Skeletal muscle tissue (tissue), 5 donors: ENCODE measurements around the gene RFPL2. TPM values are rescaled to one million over a fixed set of nuclear protein-coding genes. Genes with fewer than 3 reads are reported as not detected.
"Not testable (repeated sequence)": the region's sequence is repeated elsewhere in the genome, so short reads cannot be mapped to it uniquely, and the experiment has no call there.

ENCODE experiments used
- H3K27ac ChIP-seq: one replicate; pipeline ENCODE4 v1.7.0; 2013; ENCODE audit warnings: mild to moderate bottlenecking, low read depth, low read length, inconsistent platforms
- H3K27me3 ChIP-seq, 3 donors: one replicate each; pipeline ENCODE4 v1.7.0; 2013; ENCODE audit warnings: low read length in 3 of 3; ENCODE audit not compliant: control insufficient read depth in 3 of 3, insufficient read depth in 3 of 3
- H3K36me3 ChIP-seq, 3 donors: one replicate each; pipeline ENCODE4 v1.7.0; 2013; ENCODE audit warnings: low read length in 3 of 3; ENCODE audit not compliant: control insufficient read depth in 3 of 3, insufficient read depth in 3 of 3
- H3K4me1 ChIP-seq, 3 donors: one replicate each; pipeline ENCODE4 v1.7.0; 2013; ENCODE audit warnings: low read length in 3 of 3, mild to moderate bottlenecking in 3 of 3; ENCODE audit not compliant: control insufficient read depth in 3 of 3, insufficient read depth in 3 of 3
- H3K4me3 ChIP-seq, 3 donors: one replicate each; pipeline ENCODE4 v1.7.0; 2013; ENCODE audit warnings: low read length in 3 of 3
- H3K9ac ChIP-seq, 3 donors: one replicate each; pipeline ENCODE4 v1.7.0; 2013; ENCODE audit warnings: low read length in 3 of 3, mild to moderate bottlenecking in 3 of 3, moderate library complexity in 2 of 3, low read depth in 1 of 3
- H3K9me3 ChIP-seq, 3 donors: one replicate each; pipeline ENCODE4 v1.7.0; 2013; ENCODE audit warnings: low read length in 3 of 3; ENCODE audit not compliant: control insufficient read depth in 3 of 3
- small RNA-seq: library from RNA; depleted of rRNA; stranded (forward); fragments of <200 nt; gene quantifications from one replicate; pipeline ENCODE3, GENCODE V24; 2014
- total RNA-seq: library from RNA; depleted of rRNA; stranded (reverse); fragments of >200 nt; gene quantifications from one replicate; pipeline ENCODE4 v1.2.3, GENCODE V29; 2014
- donor health status: Osteomylitis.

RFPL2 gene
- total RNA-seq, 1 donor from 2014 or later = not detected

DNA sequence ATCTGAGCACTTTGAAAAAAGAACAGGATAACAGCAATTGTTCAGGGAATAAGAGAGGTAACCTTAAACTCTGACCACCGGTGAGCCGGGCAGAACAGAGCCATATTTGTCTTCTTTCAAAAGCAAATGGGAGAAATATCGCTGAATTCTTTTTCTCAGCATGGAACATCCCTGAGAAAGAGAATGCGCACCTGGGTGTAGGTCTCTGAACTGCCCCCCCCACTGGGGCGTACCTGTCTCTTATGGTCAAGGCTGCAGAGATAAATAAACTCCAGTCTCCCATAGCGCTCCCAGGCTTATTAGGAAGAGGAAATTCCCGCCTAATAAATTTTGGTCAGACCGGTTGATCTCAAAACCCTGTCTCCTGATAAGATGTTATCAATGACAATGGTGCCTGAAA is 57.7 kb downstream of the RFPL2 start:
- not testable (repeated sequence) for H3K4me3 ChIP-seq, H3K9ac ChIP-seq, H3K4me1 ChIP-seq, H3K36me3 ChIP-seq, H3K9me3 ChIP-seq, H3K27me3 ChIP-seq, H3K27ac ChIP-seq

- no peaks in the 10 kb centered on the region for H3K4me1 ChIP-seq
These were observed 60.2 kb downstream of the RFPL2 start for GRCh38 chr22:32144496-32145274.

DNA sequence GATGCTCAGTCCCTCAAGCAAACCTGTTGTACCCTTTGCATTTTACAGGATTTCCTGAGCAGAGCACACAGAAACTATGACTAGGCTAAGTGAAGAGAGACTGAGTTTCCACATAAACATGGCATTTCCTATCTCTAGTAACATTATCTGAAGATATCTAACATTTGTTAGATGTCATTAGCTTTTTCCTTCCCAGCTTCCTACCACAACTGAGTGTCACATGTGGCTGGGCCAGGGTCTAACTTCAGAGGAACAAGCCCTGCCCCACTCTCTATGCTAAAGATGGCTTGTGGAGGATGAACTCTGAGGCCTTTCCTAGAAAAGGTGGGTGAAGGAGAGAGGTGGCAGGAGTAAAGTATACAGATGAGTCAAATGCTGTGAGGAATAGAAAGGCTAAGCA is 62.3 kb downstream of the RFPL2 start:
- peaks cover 0 to 1% (median 0%) of the 10 kb centered on the region in 3 donors for H3K27me3 ChIP-seq
- no peaks in the 10 kb centered on the region for H3K9me3 ChIP-seq
- peaks cover 0 to 1% (median 0%) of the 10 kb centered on the region in 3 donors for H3K4me1 ChIP-seq
- H3K36me3 ChIP-seq = no peaks in the 10 kb centered on the region
- no peak overlapping the region for H3K27ac ChIP-seq
- no peak overlapping the region for H3K4me3 ChIP-seq
- no peak overlapping the region for H3K9ac ChIP-seq

More at GRCh38 chr22:32144496-32145274, 60.2 kb downstream of the RFPL2 start:
- no peaks in the 10 kb centered on the region for H3K27me3 ChIP-seq
- H3K4me3 ChIP-seq = no peak overlapping the region
- no peak overlapping the region for H3K27ac ChIP-seq
- H3K36me3 ChIP-seq = no peaks in the 10 kb centered on the region
- no peaks in the 10 kb centered on the region for H3K9me3 ChIP-seq
- no peak overlapping the region for H3K9ac ChIP-seq

DNA sequence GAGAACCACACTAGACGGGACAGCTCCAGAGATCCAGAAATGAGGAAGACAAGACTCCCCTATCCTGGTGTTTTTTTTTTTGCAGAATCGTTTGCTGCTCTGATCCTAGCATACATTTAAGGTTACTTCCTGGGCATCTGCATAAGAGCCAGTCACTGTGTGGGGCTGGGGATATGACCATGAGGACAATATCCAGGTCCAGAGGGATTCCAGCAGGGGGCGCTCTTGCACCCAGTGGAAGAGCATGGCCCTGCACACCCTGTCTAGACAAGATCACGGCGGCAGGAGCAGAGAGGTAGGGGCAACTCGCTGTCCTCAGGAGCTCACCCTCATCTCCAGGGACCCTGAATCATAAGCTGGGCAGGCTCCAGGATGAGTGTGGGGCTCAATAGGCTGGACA is 64.2 kb downstream of the RFPL2 start:
- not testable (repeated sequence) for H3K9ac ChIP-seq, H3K4me1 ChIP-seq, H3K9me3 ChIP-seq, H3K27me3 ChIP-seq, H3K4me3 ChIP-seq, H3K36me3 ChIP-seq, H3K27ac ChIP-seq

Small RNAs within 50 kb of the gene (small RNA-seq; reads per million reads assigned to genes)
- gene RF02171 = not detected

Other genes starting within 250 kb of the RFPL2 start
- gene SLC5A1, start 161.8 kb downstream of the RFPL2 start, total RNA-seq = 2.1 TPM
- gene C22orf42, start 45.8 kb downstream of the RFPL2 start, total RNA-seq = not detected
- gene SLC5A4, start 50.3 kb upstream of the RFPL2 start, total RNA-seq = 1.0 TPM
- not detected for gene RFPL3, start 152.8 kb upstream of the RFPL2 start, total RNA-seq
- gene RTCB, start 207.2 kb upstream of the RFPL2 start, total RNA-seq = 91.3 TPM